ENCODE data around the gene C2CD2. TPM values are rescaled to one million over a fixed set of nuclear protein-coding genes. Genes with fewer than 3 reads are reported as not detected.

Gene C2CD2
- total RNA-seq, 2 donors from 2014 or later, result 10.4 to 25.4 TPM

GRCh38 chr21:41852929-41853320 lies 100.9 kb downstream of the C2CD2 start:
- Histone ChIP-seq H3K4me3 (no peak overlapping the region), H3K27ac (no peak overlapping the region), H3K27me3 (no peaks in the 10 kb centered on the region), H3K9me3 (no peaks in the 10 kb centered on the region), H3K36me3 (replicated peaks in 1 of 2; ENCODE audit: insufficient read depth in 1 of 2, low read depth in 2 of 2) (peaks cover 4 to 5% of the 10 kb centered on the region in 2 donors), H3K4me1 (no peaks in the 10 kb centered on the region)
- no peak for DNase-seq
- TF ChIP-seq CTCF (IDR thresholded peaks at IDR 0.05), result no peak
- TF ChIP-seq POLR2A (IDR thresholded peaks at IDR 0.05), result no peak
- 89 to 92% methylated on average over 8 to 9 of the region's 9 CpGs for WGBS, 2 donors
- intact Hi-C loops (cut with DNase I), result no loop called here
- no peak for ATAC-seq

- H3K9me3 ChIP-seq, result no peaks in the 10 kb centered on the region
- DNase-seq, result no peak
- peaks cover 4 to 5% of the 10 kb centered on the region in 2 donors for H3K36me3 ChIP-seq (replicated peaks in 1 of 2; ENCODE audit: insufficient read depth in 1 of 2, low read depth in 2 of 2)
- WGBS, 2 donors, result 89 to 90% methylated on average over 18 to 21 of the region's 21 CpGs
- H3K4me3 ChIP-seq, result no peak overlapping the region
- no peaks in the 10 kb centered on the region for H3K27me3 ChIP-seq
- ATAC-seq, result no peak
- no peak overlapping the region for H3K27ac ChIP-seq
- no peak for TF ChIP-seq POLR2A (IDR thresholded peaks at IDR 0.05)
- TF ChIP-seq CTCF (IDR thresholded peaks at IDR 0.05), result no peak
- no peaks in the 10 kb centered on the region for H3K4me1 ChIP-seq
- intact Hi-C loops (cut with DNase I), result no loop called here
Measured at GRCh38 chr21:41852151-41852928, 101.5 kb downstream of the C2CD2 start.

GRCh38 chr21:41851090-41851790 lies 102.6 kb downstream of the C2CD2 start:
- Histone ChIP-seq H3K36me3 (replicated peaks in 1 of 2; ENCODE audit: insufficient read depth in 1 of 2, low read depth in 2 of 2) (peaks cover 0 to 2% of the 10 kb centered on the region in 2 donors), H3K27ac (no peak overlapping the region), H3K4me3 (no peak overlapping the region), H3K9me3 (no peaks in the 10 kb centered on the region), H3K4me1 (no peaks in the 10 kb centered on the region), H3K27me3 (no peaks in the 10 kb centered on the region)
- TF ChIP-seq CTCF (IDR thresholded peaks at IDR 0.05) (no peak), POLR2A (IDR thresholded peaks at IDR 0.05) (no peak)
- WGBS, 2 donors, result 76 to 90% methylated on average over 18 to 23 of the region's 23 CpGs
- no peak for ATAC-seq
- intact Hi-C loops (cut with DNase I), result no loop called here
- no peak for DNase-seq

GRCh38 chr21:41850085-41850484 lies 103.7 kb downstream of the C2CD2 start:
- Histone ChIP-seq H3K4me3 (no peak overlapping the region), H3K27me3 (no peaks in the 10 kb centered on the region), H3K4me1 (no peaks in the 10 kb centered on the region), H3K27ac (no peak overlapping the region), H3K9me3 (no peaks in the 10 kb centered on the region), H3K36me3 (replicated peaks in 1 of 2; ENCODE audit: insufficient read depth in 1 of 2, low read depth in 2 of 2) (peaks cover 0 to 2% of the 10 kb centered on the region in 2 donors)
- no peak for DNase-seq
- TF ChIP-seq POLR2A (IDR thresholded peaks at IDR 0.05) (no peak), CTCF (IDR thresholded peaks at IDR 0.05) (no peak)
- intact Hi-C loops (cut with DNase I), result no loop called here
- 94% methylated on average over 9 of the region's 9 CpGs for WGBS, 2 donors
- ATAC-seq, result no peak

Measured in body of pancreas (tissue), 4 donors.